Epithelial cell of proximal tubule (primary cell): ENCODE results near the gene IMMP2L. TPM values are rescaled to one million over a fixed set of nuclear protein-coding genes. Genes with fewer than 3 reads are reported as not detected.

Experiments
- DNase-seq: peaks from one replicate; pipeline ENCODE4 v3.0.0-alpha.2; 2011; ENCODE audit warnings: low read depth
- H3K4me3 ChIP-seq: 2 replicates; pipeline ENCODE4 v1.5.1; 2011; ENCODE audit warnings: low read depth, mild to moderate bottlenecking, low read length
- total RNA-seq: library from RNA; depleted of rRNA; stranded (reverse); fragments of >200 nt; gene quantifications from 2 replicates; pipeline ENCODE4 v1.2.3, GENCODE V29; 2015
- TF ChIP-seq, protein P1 (sequence below): conservative IDR thresholded peaks from 2 replicates; pipeline ENCODE4 v1.5.1; 2012; ENCODE audit warnings: low read depth, mild to moderate bottlenecking, low read length

The IMMP2L gene
- total RNA-seq, 1 donor from 2014 or later = 8.4 TPM

DNA sequence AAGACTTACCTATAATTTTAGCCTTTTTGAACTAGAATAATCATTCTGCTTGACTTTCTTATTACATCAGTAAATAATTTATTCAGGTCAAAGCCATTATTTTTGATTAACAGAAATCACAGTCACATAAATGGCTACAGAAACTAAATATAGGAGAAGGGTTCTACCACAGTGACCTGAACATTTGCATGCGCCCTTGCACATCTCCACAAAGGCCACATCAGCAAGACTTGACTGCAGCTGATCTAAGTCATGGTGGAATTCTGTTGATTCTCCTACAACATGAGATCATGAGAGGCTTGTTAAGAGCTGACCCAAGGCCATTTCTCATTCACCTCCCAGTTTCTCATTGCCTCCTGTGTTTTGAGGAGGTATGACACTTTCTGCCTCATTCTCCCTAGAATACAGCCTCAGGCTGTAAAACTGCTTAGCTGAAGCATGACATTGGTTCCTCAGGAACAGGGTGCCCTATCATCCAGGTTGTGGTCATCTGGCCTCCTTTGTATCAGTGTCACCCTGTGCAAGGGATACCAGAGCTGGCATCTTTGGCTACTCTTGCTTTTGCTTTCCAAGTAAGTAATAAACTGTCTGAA is 6.7 kb upstream of the IMMP2L start:
- TF ChIP-seq, protein P1, sequence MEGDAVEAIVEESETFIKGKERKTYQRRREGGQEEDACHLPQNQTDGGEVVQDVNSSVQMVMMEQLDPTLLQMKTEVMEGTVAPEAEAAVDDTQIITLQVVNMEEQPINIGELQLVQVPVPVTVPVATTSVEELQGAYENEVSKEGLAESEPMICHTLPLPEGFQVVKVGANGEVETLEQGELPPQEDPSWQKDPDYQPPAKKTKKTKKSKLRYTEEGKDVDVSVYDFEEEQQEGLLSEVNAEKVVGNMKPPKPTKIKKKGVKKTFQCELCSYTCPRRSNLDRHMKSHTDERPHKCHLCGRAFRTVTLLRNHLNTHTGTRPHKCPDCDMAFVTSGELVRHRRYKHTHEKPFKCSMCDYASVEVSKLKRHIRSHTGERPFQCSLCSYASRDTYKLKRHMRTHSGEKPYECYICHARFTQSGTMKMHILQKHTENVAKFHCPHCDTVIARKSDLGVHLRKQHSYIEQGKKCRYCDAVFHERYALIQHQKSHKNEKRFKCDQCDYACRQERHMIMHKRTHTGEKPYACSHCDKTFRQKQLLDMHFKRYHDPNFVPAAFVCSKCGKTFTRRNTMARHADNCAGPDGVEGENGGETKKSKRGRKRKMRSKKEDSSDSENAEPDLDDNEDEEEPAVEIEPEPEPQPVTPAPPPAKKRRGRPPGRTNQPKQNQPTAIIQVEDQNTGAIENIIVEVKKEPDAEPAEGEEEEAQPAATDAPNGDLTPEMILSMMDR = no peak
- no peak overlapping the region for H3K4me3 ChIP-seq
- no peak for DNase-seq

DNA sequence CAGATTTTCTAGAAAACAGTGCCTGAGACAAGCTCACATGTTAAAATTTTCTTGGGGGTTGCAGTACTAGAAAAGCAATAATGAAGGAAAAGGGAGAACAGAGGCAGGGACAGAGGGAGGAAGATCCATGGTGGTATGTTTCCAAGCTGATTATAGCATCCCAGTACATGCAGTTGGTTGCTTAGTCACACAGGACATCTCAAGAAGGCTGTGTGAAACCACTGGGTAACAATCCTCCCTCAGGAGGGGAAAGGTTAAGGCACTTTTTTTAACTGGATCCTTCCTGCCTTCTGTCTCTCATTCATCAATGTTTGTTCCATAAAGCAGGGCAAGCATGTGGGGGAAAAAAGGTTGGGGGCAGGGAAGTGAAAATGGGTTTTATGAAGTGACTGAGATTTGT is 6.1 kb upstream of the IMMP2L start:
- no peak for DNase-seq
- no peak overlapping the region for H3K4me3 ChIP-seq
- TF ChIP-seq, protein P1 = no peak

DNA sequence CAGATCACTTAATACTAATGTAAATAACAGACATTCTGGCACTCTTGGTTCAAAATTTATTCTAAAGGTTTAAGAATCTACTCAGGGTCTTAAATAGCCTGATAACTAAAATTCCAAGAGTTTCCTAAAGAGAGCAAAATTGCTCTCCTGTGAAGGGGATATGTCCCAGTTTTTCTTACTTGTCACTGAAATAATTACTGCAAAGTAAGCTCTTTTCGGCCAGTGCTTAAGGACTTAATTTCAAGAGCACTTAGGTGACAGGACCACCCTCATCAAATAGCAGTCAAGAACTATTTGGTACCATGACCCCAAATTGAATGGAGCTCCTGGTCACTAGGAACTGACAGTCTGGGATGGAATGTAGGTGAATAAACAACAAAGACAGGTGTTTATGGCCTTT is 1.8 kb upstream of the IMMP2L start:
- H3K4me3 ChIP-seq = no peak overlapping the region
- TF ChIP-seq, protein P1 = no peak
- DNase-seq = no peak

DNA sequence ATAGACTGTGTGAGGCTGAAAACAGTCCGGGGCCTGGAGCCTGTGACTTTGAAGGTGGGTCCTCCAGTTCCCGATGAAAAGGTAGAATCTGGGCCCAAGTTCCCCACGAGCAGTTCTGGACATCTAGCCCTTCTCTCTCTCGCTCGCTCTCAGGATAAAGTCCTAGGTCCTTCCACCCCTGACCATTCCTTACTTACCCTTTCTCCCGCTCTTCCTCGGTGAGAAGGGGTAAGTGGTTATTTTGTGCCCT is 713 bp downstream of the IMMP2L start:
- DNase-seq = no peak
- TF ChIP-seq, protein P1 = no peak
- H3K4me3 ChIP-seq = peak overlapping the region; percentile 70

DNA sequence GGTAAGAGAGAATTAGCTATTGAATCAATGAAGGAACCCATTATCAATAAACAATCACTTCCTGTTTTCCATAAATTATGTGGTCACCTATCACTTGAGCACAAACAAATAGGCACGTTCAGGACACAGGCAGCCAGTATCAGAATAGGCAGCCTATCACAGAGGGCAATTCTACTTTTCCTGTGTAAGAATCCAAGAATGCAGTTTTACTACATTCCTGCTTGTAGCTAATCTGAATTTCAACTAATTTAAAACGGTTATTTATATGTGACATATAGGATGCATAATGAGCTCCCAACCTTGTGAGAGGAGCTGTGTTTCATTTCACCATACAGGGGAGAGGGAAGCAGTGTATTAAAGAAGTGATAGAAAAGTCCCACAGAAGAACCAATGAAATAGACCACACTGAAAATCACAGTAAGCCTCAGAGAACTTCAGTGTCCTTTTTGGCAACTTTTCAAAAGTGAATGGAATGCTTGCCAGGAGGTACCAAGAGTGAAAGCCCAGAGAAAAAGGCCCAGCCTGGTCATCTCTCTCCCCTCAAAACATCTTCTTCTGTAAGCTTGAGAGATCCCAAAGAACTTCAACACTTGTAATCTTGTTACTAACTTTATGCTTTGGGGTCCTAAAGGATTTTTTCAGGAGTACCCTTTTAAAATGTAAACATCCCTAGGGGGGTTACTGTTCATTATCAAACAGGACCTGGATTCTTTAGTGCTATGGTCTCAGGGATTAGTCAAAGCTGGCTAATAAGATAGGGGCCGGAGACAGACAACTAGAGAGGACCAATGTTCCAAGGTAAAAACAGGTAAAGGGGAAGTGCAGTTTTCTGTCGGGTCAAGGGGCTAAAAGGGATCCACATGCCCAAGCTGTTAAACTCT is 1.3 kb downstream of the IMMP2L start:
- peak overlapping the region; percentile 70 for H3K4me3 ChIP-seq
- TF ChIP-seq, protein P1 = no peak
- DNase-seq = peak; percentile 55

DNA sequence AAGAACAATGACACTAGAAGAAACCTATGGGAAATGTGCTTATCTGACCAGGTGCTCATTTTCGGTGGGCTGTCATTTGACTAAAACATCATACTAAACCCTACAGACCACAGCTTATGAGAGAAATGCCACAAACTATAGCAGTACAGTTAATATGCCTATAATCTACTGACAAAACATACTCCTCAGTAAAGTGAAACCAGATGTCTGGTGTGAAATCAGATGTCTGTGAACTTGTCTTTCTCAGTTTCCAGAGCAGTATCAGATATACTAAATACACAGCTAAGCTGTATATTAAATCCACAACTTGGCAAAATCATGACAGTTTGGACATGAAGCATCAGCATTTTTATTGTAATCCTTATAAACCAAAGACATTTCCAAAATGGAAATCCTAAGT is 3.3 kb downstream of the IMMP2L start:
- no peak for DNase-seq
- TF ChIP-seq, protein P1 = no peak
- H3K4me3 ChIP-seq = no peak overlapping the region

DNA sequence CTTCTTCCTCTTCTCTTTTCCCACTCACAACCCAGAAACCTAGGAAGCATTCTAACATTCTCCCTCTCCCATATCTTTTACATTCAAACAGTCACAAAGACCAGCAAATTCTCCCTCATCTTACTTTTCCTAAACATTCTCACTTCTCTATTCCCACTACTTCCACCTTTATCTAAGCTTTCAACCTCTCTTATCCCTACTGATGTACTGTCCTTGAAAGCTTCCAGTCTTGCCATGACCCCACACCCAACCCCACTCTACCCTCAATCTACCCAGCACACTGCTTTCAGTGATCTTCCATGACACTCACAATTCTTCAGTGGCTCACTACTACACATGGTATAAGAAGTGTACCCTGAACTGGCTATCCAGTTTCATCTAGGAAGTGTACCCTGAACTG is 5.3 kb downstream of the IMMP2L start:
- TF ChIP-seq, protein P1 = no peak
- no peak for DNase-seq
- no peak overlapping the region for H3K4me3 ChIP-seq
